Activated CD8-positive, alpha-beta T cell treated with anti-CD3 and anti-CD28 coated beads for 36 hours (primary cell): ENCODE data around the gene GLI1. TPM values are rescaled to one million over a fixed set of nuclear protein-coding genes. Genes with fewer than 3 reads are reported as not detected.

Source experiments
- ATAC-seq: fragments of 200-7000 bp; cut with Tn5 transposase; one replicate; pipeline ENCODE4 v1.10.0; 2021; ENCODE audit warnings: mild to moderate bottlenecking, moderate library complexity
- CTCF ChIA-PET: fragments of 350-600 bp; sonication (Branson Sonifier 250); formaldehyde crosslinking; loops from one replicate; lab custom pipeline; 2021; ENCODE audit warnings: antibody characterized with exemption; lab: Charles Lee
- POLR2A ChIA-PET: fragments of 350-600 bp; sonication (Branson Sonifier 250); formaldehyde crosslinking; loops from one replicate; lab custom pipeline; 2021; ENCODE audit warnings: antibody characterized with exemption; lab: Charles Lee
- DNase-seq: peaks from one replicate; pipeline ENCODE4 v3.0.0-alpha.2; 2020
- H3K27ac Mint-ChIP-seq: one replicate; pipeline ENCODE4 v1.8.0; 2021; ENCODE audit warnings: mild to moderate bottlenecking, mixed read lengths
- H3K27me3 Mint-ChIP-seq: one replicate; pipeline ENCODE4 v1.8.0; 2021; ENCODE audit warnings: mixed read lengths
- H3K36me3 Mint-ChIP-seq: one replicate; pipeline ENCODE4 v1.8.0; 2021; ENCODE audit warnings: low read depth, mixed read lengths
- H3K4me1 Mint-ChIP-seq: one replicate; pipeline ENCODE4 v1.8.0; 2021; ENCODE audit warnings: low read depth, mixed read lengths
- H3K4me3 Mint-ChIP-seq: one replicate; pipeline ENCODE4 v1.8.0; 2021; ENCODE audit warnings: mild to moderate bottlenecking, moderate library complexity, mixed read lengths
- H3K9me3 Mint-ChIP-seq: one replicate; pipeline ENCODE4 v1.8.0; 2021; ENCODE audit warnings: mixed read lengths
- CTCF ChIP-seq: fragments of 200-600 bp; IDR thresholded peaks from one replicate; pipeline ENCODE4 v1.8.0; 2022; ENCODE audit warnings: antibody characterized with exemption, mild to moderate bottlenecking
- intact Hi-C: fragments of 100-400 bp; cut with micrococcal nuclease; formaldehyde crosslinking; loops from one replicate; pipeline ENCODE4 v1.10.0; 2022
- total RNA-seq, 2 experiments: library from RNA; stranded (reverse); gene quantifications; one replicate each; pipeline ENCODE4 v1.2.3, GENCODE V29; 2021

The GLI1 gene
- total RNA-seq, 2 experiments from 2014 or later, result 0.20 to 0.83 TPM

GRCh38 chr12:57477710-57478681, 18.4 kb downstream of the GLI1 start:
- no peaks in the 10 kb centered on the region for H3K9me3 Mint-ChIP-seq
- intact Hi-C loops, result loop anchor here (5.0 kb wide), 1 partner anchor 44 kb away; the partner anchor contains the start of genes DDIT3 and MBD6
- H3K4me1 Mint-ChIP-seq, result peaks cover 54% of the 10 kb centered on the region
- H3K4me3 Mint-ChIP-seq, result peak overlapping the region; percentile 89
- H3K36me3 Mint-ChIP-seq, result peaks cover 44% of the 10 kb centered on the region
- H3K27me3 Mint-ChIP-seq, result no peaks in the 10 kb centered on the region
- ATAC-seq (peak; percentile 51), DNase-seq (peak; percentile 68)
- no peak for TF ChIP-seq CTCF
- ChIA-PET POLR2A (interaction anchor here (0.8 to 4.6 kb wide), 11 partner anchors 9 to 41 kb away, joined by 3 to 50 read pairs (median 6); partner anchors contain the start of genes DDIT3 and GLI1), CTCF (interaction anchor here (0.6 to 9.9 kb wide), 9 partner anchors 9 to 61 kb away, joined by 3 to 152 read pairs (median 5); partner anchors contain the start of genes DDIT3, GLI1 and INHBE)
- peak overlapping the region; percentile 99 for H3K27ac Mint-ChIP-seq

DNA sequence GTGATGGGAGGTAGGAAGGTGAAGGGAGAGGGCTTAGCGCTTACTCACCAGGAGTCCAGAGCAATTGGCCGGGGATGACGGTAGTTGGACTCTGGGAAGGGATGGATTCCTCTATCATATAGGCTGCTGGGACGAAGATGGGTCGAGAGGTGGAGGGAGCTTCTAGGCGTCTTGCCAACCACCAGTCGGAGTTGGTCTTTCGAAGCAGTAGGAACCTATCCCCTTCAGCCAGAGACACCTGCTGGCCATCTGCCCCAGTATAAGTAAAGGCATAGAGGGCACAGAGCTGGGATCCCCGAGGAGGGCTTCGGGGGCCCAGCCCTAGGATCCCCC, 19.4 kb downstream of the GLI1 start:
- H3K9me3 Mint-ChIP-seq, result no peaks in the 10 kb centered on the region
- H3K27ac Mint-ChIP-seq, result peak overlapping the region; percentile 99
- no peak for TF ChIP-seq CTCF
- H3K4me1 Mint-ChIP-seq, result peaks cover 54% of the 10 kb centered on the region
- peak overlapping the region; percentile 89 for H3K4me3 Mint-ChIP-seq
- H3K36me3 Mint-ChIP-seq, result peaks cover 38% of the 10 kb centered on the region
- peak; percentile 41 for DNase-seq
- no peaks in the 10 kb centered on the region for H3K27me3 Mint-ChIP-seq
- POLR2A ChIA-PET, result interaction anchor here (0.7 to 4.6 kb wide), 7 partner anchors 10 to 40 kb away, joined by 3 to 50 read pairs (median 6); partner anchors contain the start of genes DDIT3, GLI1 and MARS1
- intact Hi-C loops, result loop anchor here (5.0 kb wide), 1 partner anchor 43 kb away; the partner anchor contains the start of genes DDIT3 and MBD6
- CTCF ChIA-PET, result interaction anchor here (0.6 to 9.9 kb wide), 2 partner anchors 18 to 27 kb away, joined by 3 to 152 read pairs; partner anchors contain the start of gene GLI1
- ATAC-seq, result no peak

GRCh38 chr12:57479376-57480115, 20.0 kb downstream of the GLI1 start, which contains the start of gene ARHGAP9:
Gene ARHGAP9 (minus strand): TSS chr12:57479866. CDS start chr12:57479406, 460 bp downstream.
- intact Hi-C loops, result loop anchor here (5.0 kb wide), 1 partner anchor 43 kb away; the partner anchor contains the start of genes DDIT3 and MBD6
- Mint-ChIP-seq H3K36me3 (peaks cover 33% of the 10 kb centered on the region), H3K4me3 (peak within 1 kb of the TSS; percentile 89), H3K27me3 (no peaks in the 10 kb centered on the region), H3K9me3 (no peaks in the 10 kb centered on the region), H3K4me1 (peaks cover 49% of the 10 kb centered on the region), H3K27ac (peak within 1 kb of the TSS; percentile 99)
- ATAC-seq (peak; percentile 50), DNase-seq (peak; percentile 83)
- CTCF ChIA-PET, result interaction anchor here (0.8 to 9.9 kb wide), 5 partner anchors 12 to 41 kb away, joined by 3 to 152 read pairs (median 4); partner anchors contain the start of genes DDIT3, GLI1 and INHBE
- no peak for TF ChIP-seq CTCF
- POLR2A ChIA-PET, result interaction anchor here (0.7 to 4.6 kb wide), 13 partner anchors 8 to 47 kb away, joined by 3 to 50 read pairs (median 5); partner anchors contain the start of genes DDIT3, GLI1, INHBE and MARS1

DNA sequence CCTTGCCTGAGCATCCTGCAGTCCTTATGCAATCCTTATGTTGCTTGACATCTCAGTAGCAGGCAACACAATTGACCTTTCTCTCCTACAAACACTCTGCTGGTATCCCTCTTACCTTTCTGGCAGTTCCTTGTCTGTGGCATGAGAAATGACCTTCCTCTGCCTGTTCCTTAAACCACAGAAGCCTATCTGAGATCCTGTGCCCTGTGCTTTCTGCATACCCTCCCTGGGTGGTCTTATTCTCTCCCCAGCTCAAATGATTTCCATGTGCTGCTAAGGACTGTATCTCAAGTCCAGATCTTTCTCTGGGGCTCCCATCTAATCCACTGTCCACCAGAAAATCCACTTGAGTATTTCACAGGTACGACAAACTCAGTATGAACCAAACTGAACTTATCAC, 22.1 kb downstream of the GLI1 start:
- Mint-ChIP-seq H3K27me3 (no peaks in the 10 kb centered on the region), H3K27ac (peak overlapping the region; percentile 99), H3K4me3 (no peak overlapping the region), H3K36me3 (peaks cover 18% of the 10 kb centered on the region), H3K4me1 (peaks cover 44% of the 10 kb centered on the region), H3K9me3 (no peaks in the 10 kb centered on the region)
- ChIA-PET POLR2A (interaction anchor here (1.3 kb wide), 1 partner anchor 38 kb away, joined by 3 read pairs; no protein-coding TSS in a partner anchor), CTCF (interaction anchor here (1.6 to 9.9 kb wide), 3 partner anchors 16 to 26 kb away, joined by 5 to 152 read pairs (median 10); partner anchors contain the start of gene GLI1)
- ATAC-seq (no peak), DNase-seq (no peak)
- intact Hi-C loops, result no loop called here
- TF ChIP-seq CTCF, result no peak
